HG02981 (cell line): ENCODE results near the gene NCS1.

Experiments
- ATAC-seq: cut with Tn5 transposase; IDR thresholded peaks from one replicate; pipeline ENCODE4 v1.9.1; 2021; ENCODE audit warnings: mild to moderate bottlenecking, moderate library complexity; ENCODE audit not compliant: unreplicated experiment

Gene NCS1

DNA sequence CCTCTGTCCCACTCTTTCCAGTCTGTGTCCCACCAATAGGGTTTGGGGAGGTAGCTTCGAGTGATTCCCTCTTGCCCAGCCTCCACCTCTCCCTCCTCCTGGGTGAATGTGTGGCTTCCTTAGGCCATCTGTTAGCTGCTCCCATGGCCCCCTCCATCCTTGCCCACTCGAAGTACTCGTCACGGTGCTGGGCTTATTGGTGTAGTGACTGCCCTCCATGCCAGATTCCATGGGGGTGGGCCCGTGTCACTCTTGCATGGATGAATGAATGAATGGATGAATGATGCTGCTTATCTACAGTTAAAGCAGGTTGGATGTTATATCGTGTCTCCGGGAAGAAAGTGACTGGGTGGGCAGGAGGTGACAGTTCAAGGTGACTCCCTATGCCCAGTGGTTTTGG is 112.5 kb downstream of the NCS1 start:
- ATAC-seq, result no peak

GRCh38 chr9:130285271-130285670 is 113.1 kb downstream of the NCS1 start:
- ATAC-seq, result no peak

GRCh38 chr9:130286072-130286770 is 114.0 kb downstream of the NCS1 start:
- no peak for ATAC-seq
